A673 (cell line): ENCODE results near the gene GRID1. TPM values are rescaled to one million over a fixed set of nuclear protein-coding genes. Genes with fewer than 3 reads are reported as not detected.

Source experiments
- BruUV-seq: library from RNA; stranded (reverse); fragments of 400-500 nt; replicated peaks from 2 replicates; lab custom pipeline; 2021; lab: Mats Ljungman, UMichigan
- CTCF ChIA-PET: fragments of 300-600 bp; sonication (Branson Sonifier 250); formaldehyde crosslinking; loops from one replicate; lab custom pipeline; 2022; ENCODE audit warnings: antibody characterized with exemption; lab: Charles Lee
- POLR2A ChIA-PET: fragments of 300-600 bp; sonication (Branson Sonifier 250); formaldehyde crosslinking; loops from one replicate; lab custom pipeline; 2022; ENCODE audit warnings: antibody characterized with exemption; ENCODE audit not compliant: low non-redundant PET; lab: Charles Lee
- DNase-seq: peaks from one replicate; pipeline ENCODE4 v3.0.0-alpha.2; 2015; ENCODE audit warnings: low spot score
- H3K27ac ChIP-seq: fragments of 200-600 bp; sonication (generic); 2 replicates; pipeline ENCODE4 v1.5.1; 2016; ENCODE audit warnings: mixed run types, low read depth, mild to moderate bottlenecking, mixed read lengths, antibody characterized with exemption, low read length; ENCODE audit not compliant: poor library complexity, severe bottlenecking
- H3K27me3 ChIP-seq: fragments of 200-600 bp; sonication (generic); replicated peaks from 2 replicates; pipeline ENCODE4 v1.6.1; 2017; ENCODE audit warnings: mixed run types, low read depth, mild to moderate bottlenecking, mixed read lengths, antibody characterized with exemption, low read length; ENCODE audit not compliant: insufficient read depth, poor library complexity
- H3K36me3 ChIP-seq: fragments of 200-600 bp; sonication (generic); 2 replicates; pipeline ENCODE4 v1.6.1; 2016; ENCODE audit warnings: mixed run types, mild to moderate bottlenecking, mixed read lengths, antibody characterized with exemption, low read length; ENCODE audit not compliant: insufficient read depth, poor library complexity, severe bottlenecking
- H3K4me1 ChIP-seq: fragments of 200-600 bp; sonication (generic); 2 replicates; pipeline ENCODE4 v1.6.1; 2017; ENCODE audit warnings: mixed run types, mild to moderate bottlenecking, mixed read lengths, antibody characterized with exemption, low read length; ENCODE audit not compliant: insufficient read depth, poor library complexity, severe bottlenecking
- H3K4me3 ChIP-seq: fragments of 200-600 bp; sonication (generic); 2 replicates; pipeline ENCODE4 v1.5.1; 2016; ENCODE audit warnings: low read depth, mixed run types, mild to moderate bottlenecking, mixed read lengths, low read length; ENCODE audit not compliant: poor library complexity, severe bottlenecking
- H3K9me3 ChIP-seq: fragments of 200-600 bp; sonication (generic); 2 replicates; pipeline ENCODE4 v1.6.1; 2016; ENCODE audit warnings: mixed run types, low read depth, mild to moderate bottlenecking, mixed read lengths, antibody characterized with exemption, low read length; ENCODE audit not compliant: poor library complexity, severe bottlenecking
- CTCF ChIP-seq: fragments of 300-800, 200-600 bp; sonication (generic); conservative IDR thresholded peaks from 2 replicates; pipeline ENCODE4 v1.5.1; 2017; ENCODE audit warnings: low read depth, mild to moderate bottlenecking, antibody characterized with exemption, low read length, moderate library complexity, mixed read lengths
- EZH2 ChIP-seq: fragments of 200-600 bp; sonication (generic); IDR thresholded peaks from 2 replicates; pipeline ENCODE4 v1.6.1; 2017; ENCODE audit warnings: borderline replicate concordance, low read depth, mild to moderate bottlenecking, mixed read lengths, antibody characterized with exemption, low read length; ENCODE audit not compliant: poor library complexity, severe bottlenecking
- intact Hi-C: fragments of 100-400 bp; cut with micrococcal nuclease; formaldehyde crosslinking; loops from one replicate; pipeline ENCODE4 v1.10.0; 2022; ENCODE audit not compliant: unreplicated experiment
- total RNA-seq: library from RNA; stranded (reverse); gene quantifications from 2 replicates; pipeline ENCODE4 v1.2.3, GENCODE V29; 2021

Gene GRID1
- total RNA-seq, 1 experiment from 2014 or later = not detected

GRCh38 chr10:86229811-86230556 lies 136.6 kb downstream of the GRID1 start:
- BruUV-seq = no TSS peak
- intact Hi-C loops = no loop called here
- no peak for TF ChIP-seq EZH2
- no peak for TF ChIP-seq CTCF
- H3K4me1 ChIP-seq = no peaks in the 10 kb centered on the region
- H3K36me3 ChIP-seq = no peaks in the 10 kb centered on the region
- H3K9me3 ChIP-seq = no peaks in the 10 kb centered on the region
- no peak for DNase-seq
- ChIA-PET POLR2A (no interaction called here), CTCF (no interaction called here)
- no peak overlapping the region for H3K4me3 ChIP-seq
- no peak overlapping the region for H3K27ac ChIP-seq
- H3K27me3 ChIP-seq = no peaks in the 10 kb centered on the region

GRCh38 chr10:86229376-86229775 lies 137.2 kb downstream of the GRID1 start:
- Histone ChIP-seq H3K27me3 (no peaks in the 10 kb centered on the region), H3K9me3 (no peaks in the 10 kb centered on the region), H3K36me3 (no peaks in the 10 kb centered on the region), H3K4me1 (no peaks in the 10 kb centered on the region), H3K27ac (no peak overlapping the region), H3K4me3 (no peak overlapping the region)
- ChIA-PET POLR2A (no interaction called here), CTCF (no interaction called here)
- BruUV-seq = no TSS peak
- intact Hi-C loops = no loop called here
- no peak for DNase-seq
- TF ChIP-seq CTCF (no peak), EZH2 (no peak)

GRCh38 chr10:86227501-86228258 lies 138.9 kb downstream of the GRID1 start:
- intact Hi-C loops = no loop called here
- H3K27me3 ChIP-seq = no peaks in the 10 kb centered on the region
- no peak for DNase-seq
- BruUV-seq = no TSS peak
- no peak overlapping the region for H3K27ac ChIP-seq
- H3K4me1 ChIP-seq = no peaks in the 10 kb centered on the region
- H3K9me3 ChIP-seq = no peaks in the 10 kb centered on the region
- ChIA-PET POLR2A (no interaction called here), CTCF (no interaction called here)
- TF ChIP-seq CTCF = no peak
- TF ChIP-seq EZH2 = no peak
- no peaks in the 10 kb centered on the region for H3K36me3 ChIP-seq
- no peak overlapping the region for H3K4me3 ChIP-seq
